H1 (cell line): ENCODE measurements around the gene SLC2A3. TPM values are rescaled to one million over a fixed set of nuclear protein-coding genes. Genes with fewer than 3 reads are reported as not detected.

Experiments used
- CTCF ChIA-PET: fragments of 300-600 bp; sonication (Branson Sonifier 250); formaldehyde crosslinking; loops from one replicate; lab custom pipeline; 2021; ENCODE audit not compliant: partially characterized antibody; lab: Charles Lee
- POLR2A ChIA-PET: fragments of 300-600 bp; sonication (Branson Sonifier 250); formaldehyde crosslinking; loops from one replicate; lab custom pipeline; 2021; ENCODE audit warnings: inconsistent platforms; ENCODE audit not compliant: partially characterized antibody; lab: Charles Lee
- DNase-seq, 2 experiments: peaks; one replicate each; pipeline versions ENCODE4 v3.0.0 to v3.0.0-alpha.2; 2010 to 2022; ENCODE audit warnings: low spot score in 2 of 2, low read depth in 1 of 2, mixed read lengths in 1 of 2
- FAIRE-seq: peaks from 2 replicates; lab custom pipeline; 2011; peaks lifted over from hg19 to GRCh38; lab: Jason Lieb, UNC
- H2AFZ ChIP-seq: 2 replicates; pipeline ENCODE4 v1.8.1; 2012; ENCODE audit warnings: low read length, inconsistent platforms
- H2AK5ac ChIP-seq: 2 replicates; pipeline ENCODE4 v1.6.1; 2013; ENCODE audit warnings: low read depth, low read length
- H2BK120ac ChIP-seq: replicated peaks from 2 replicates; pipeline ENCODE3; 2013; ENCODE audit warnings: low read depth, low read length, inconsistent platforms
- H2BK12ac ChIP-seq: 2 replicates; pipeline ENCODE4 v1.6.1; 2013; ENCODE audit warnings: low read depth, low read length
- H2BK15ac ChIP-seq: 2 replicates; pipeline ENCODE4 v1.6.1; 2013; ENCODE audit warnings: low read length
- H2BK20ac ChIP-seq: 2 replicates; pipeline ENCODE4 v1.6.1; 2013; ENCODE audit warnings: low read length
- H2BK5ac ChIP-seq: 2 replicates; pipeline ENCODE4 v1.6.1; 2013; ENCODE audit warnings: low read depth, low read length
- H3K14ac ChIP-seq: 2 replicates; pipeline ENCODE4 v1.6.1; 2013; ENCODE audit warnings: inconsistent platforms; ENCODE audit not compliant: insufficient read length
- H3K18ac ChIP-seq: 2 replicates; pipeline ENCODE4 v1.6.1; 2013; ENCODE audit warnings: low read length; ENCODE audit errors: extremely low read depth
- H3K23ac ChIP-seq: 2 replicates; pipeline ENCODE4 v1.6.1; 2013; ENCODE audit warnings: inconsistent platforms; ENCODE audit not compliant: insufficient read length
- H3K23me2 ChIP-seq: 2 replicates; pipeline ENCODE4 v1.6.1; 2013; ENCODE audit warnings: low read depth, low read length
- H3K27ac ChIP-seq: 2 replicates; pipeline ENCODE4 v1.6.1; 2011; ENCODE audit warnings: low read depth, low read length, inconsistent platforms
- H3K27me3 ChIP-seq, 4 experiments: replicated peaks in 1 of 4; 1 replicate in 1 of 4; 2 replicates in 3 of 4; pipeline versions ENCODE4 v1.6.1 to v1.8.1; 2011 to 2013; ENCODE audit warnings: low read length in 3 of 4, mild to moderate bottlenecking in 3 of 4, inconsistent platforms in 2 of 4, mixed read lengths in 2 of 4, moderate library complexity in 1 of 4; ENCODE audit not compliant: control insufficient read depth in 3 of 4, insufficient read depth in 3 of 4; ENCODE audit errors: extremely low read depth in 1 of 4
- H3K36me3 ChIP-seq, 4 experiments: 2 replicates each; pipeline versions ENCODE4 v1.6.1 to v1.8.1; 2011 to 2013; ENCODE audit warnings: mild to moderate bottlenecking in 4 of 4, low read length in 3 of 4, moderate library complexity in 2 of 4, control low read depth in 1 of 4, inconsistent platforms in 1 of 4; ENCODE audit not compliant: insufficient read depth in 4 of 4, control insufficient read depth in 2 of 4
- H3K4ac ChIP-seq: replicated peaks from 2 replicates; pipeline ENCODE3; 2013; ENCODE audit warnings: low read length, low read depth, mixed read lengths, inconsistent platforms; ENCODE audit not compliant: insufficient read length
- H3K4me1 ChIP-seq, 4 experiments: replicated peaks in 1 of 4; 1 replicate in 1 of 4; 2 replicates in 3 of 4; pipeline versions ENCODE4 v1.6.1 to v1.8.1; 2011 to 2013; ENCODE audit warnings: low read length in 3 of 4, inconsistent platforms in 2 of 4, mixed read lengths in 1 of 4; ENCODE audit not compliant: insufficient read depth in 4 of 4, control insufficient read depth in 3 of 4
- H3K4me2 ChIP-seq, 2 experiments: 2 replicates each; pipeline versions ENCODE4 v1.6.1 to v1.8.1; 2011 to 2013; ENCODE audit warnings: low read depth in 2 of 2, low read length in 2 of 2, control low read depth in 1 of 2, inconsistent platforms in 1 of 2, mild to moderate bottlenecking in 1 of 2; ENCODE audit not compliant: insufficient read depth in 1 of 2
- H3K4me3 ChIP-seq, 4 experiments: fragments of 200-600, 300-600 bp in 1 of 4; sonication (generic), shearing (Covaris generic), sonication (Bioruptor Twin) in 1 of 4; 2 replicates each; pipeline versions ENCODE4 v1.5.1 to v1.8.1; 2011 to 2016; ENCODE audit warnings: low read length in 4 of 4, low read depth in 3 of 4, control low read depth in 2 of 4, inconsistent platforms in 2 of 4, mild to moderate bottlenecking in 2 of 4, mixed read lengths in 1 of 4, moderate library complexity in 1 of 4; ENCODE audit not compliant: insufficient read depth in 2 of 4; ENCODE audit errors: extremely low read depth in 1 of 4
- H3K56ac ChIP-seq: replicated peaks from 2 replicates; pipeline ENCODE3; 2013; ENCODE audit warnings: low read depth, mild to moderate bottlenecking, mixed read lengths, low read length, inconsistent platforms; ENCODE audit not compliant: insufficient read length
- H3K79me1 ChIP-seq: 2 replicates; pipeline ENCODE4 v1.6.1; 2013; ENCODE audit warnings: low read depth, low read length, control low read depth
- H3K79me2 ChIP-seq, 2 experiments: 2 replicates each; pipeline versions ENCODE4 v1.6.1 to v1.8.1; 2012 to 2013; ENCODE audit warnings: low read length in 2 of 2, mild to moderate bottlenecking in 2 of 2, inconsistent platforms in 1 of 2; ENCODE audit not compliant: insufficient read depth in 2 of 2, control insufficient read depth in 1 of 2
- H3K9ac ChIP-seq, 4 experiments: replicated peaks in 1 of 4; 1 replicate in 1 of 4; 2 replicates in 3 of 4; pipeline versions ENCODE4 v1.6.1 to v1.8.1; 2011 to 2013; ENCODE audit warnings: low read depth in 3 of 4, low read length in 3 of 4, control low read depth in 2 of 4, mild to moderate bottlenecking in 2 of 4, moderate library complexity in 2 of 4, inconsistent platforms in 1 of 4; ENCODE audit errors: extremely low read depth in 1 of 4
- H3K9me3 ChIP-seq, 2 experiments: 2 replicates each; pipeline versions ENCODE4 v1.6.1 to v1.8.1; 2012 to 2013; ENCODE audit warnings: mild to moderate bottlenecking in 2 of 2, moderate library complexity in 2 of 2, control low read depth in 1 of 2, inconsistent platforms in 1 of 2, low read depth in 1 of 2, low read length in 1 of 2, mixed read lengths in 1 of 2; ENCODE audit not compliant: insufficient read depth in 2 of 2
- H4K20me1 ChIP-seq, 2 experiments: replicated peaks in 1 of 2; 2 replicates each; pipeline versions ENCODE3 to v1.8.1; 2011 to 2013; ENCODE audit warnings: inconsistent platforms in 2 of 2, low read length in 2 of 2, mild to moderate bottlenecking in 1 of 2; ENCODE audit not compliant: insufficient read depth in 2 of 2, control insufficient read depth in 1 of 2
- H4K5ac ChIP-seq: 2 replicates; pipeline ENCODE4 v1.6.1; 2013; ENCODE audit warnings: low read length, low read depth, mixed read lengths, inconsistent platforms; ENCODE audit not compliant: insufficient read length
- H4K8ac ChIP-seq: 2 replicates; pipeline ENCODE4 v1.8.0; 2013; ENCODE audit warnings: mild to moderate bottlenecking, moderate library complexity, low read length, inconsistent platforms; ENCODE audit not compliant: insufficient read depth; ENCODE audit errors: extremely low read depth
- H4K91ac ChIP-seq: replicated peaks from 2 replicates; pipeline ENCODE3; 2013; ENCODE audit warnings: low read length, mixed read lengths, inconsistent platforms; ENCODE audit not compliant: insufficient read length
- CHD1 ChIP-seq: IDR thresholded peaks from 2 replicates; pipeline ENCODE4 v1.6.1; 2012; ENCODE audit warnings: low read depth, low read length, improper control_type of control experiment
- JUND ChIP-seq: IDR thresholded peaks from 2 replicates; pipeline ENCODE4 v1.6.1; 2011; ENCODE audit warnings: mild to moderate bottlenecking, improper control_type of control experiment, low read length
- POLR2A ChIP-seq, 2 experiments: IDR thresholded peaks; 1 replicate in 1 of 2; 2 replicates in 1 of 2; pipeline ENCODE4 v1.6.1; 2011; ENCODE audit warnings: low read depth in 2 of 2, low read length in 2 of 2, mild to moderate bottlenecking in 2 of 2; ENCODE audit errors: control extremely low read depth in 1 of 2
- WGBS, 2 experiments: shearing (Covaris generic) in 1 of 2; methylation state at CpG; one replicate each; pipeline versions ENCODE4 v1.1.6 to v1.1.7; 2013 to 2015; ENCODE audit warnings: low lambda C conversion rate in 2 of 2, mixed read lengths in 2 of 2, inconsistent platforms in 1 of 2, low coverage in 1 of 2, missing lambda C conversion rate in 1 of 2; ENCODE audit not compliant: insufficient replicate concordance in 2 of 2, insufficient coverage in 1 of 2, insufficient read length in 1 of 2; ENCODE audit errors: extremely low coverage in 1 of 2, missing lambda C conversion rate in 1 of 2; 5-methylcytosine and 5-hydroxymethylcytosine counted together
- polyA plus RNA-seq, 7 experiments: library from polyadenylated mRNA; depleted of rRNA in 3 of 7; stranded (reverse) in 5 of 7; unstranded in 2 of 7; fragments of >200 nt in 5 of 7; fragments of 200-250 nt in 2 of 7; gene quantifications; 1 replicate in 5 of 7; 2 replicates in 1 of 7; 4 replicates in 1 of 7; pipeline versions ENCODE4 v1.2.1 to v1.2.3, GENCODE V29; 2011 to 2013; ENCODE audit warnings: missing spikeins in 2 of 7, mixed read lengths in 2 of 7
- total RNA-seq: library from RNA; stranded (reverse); fragmentation: NEBNext Ultra II Directional; extraction: Animal tissue kit (Norgen Biotek cat#: 25700); gene quantifications from 2 replicates; pipeline ENCODE4 v1.2.1, GENCODE V29; 2021

SLC2A3 gene
- total and polyA plus RNA-seq, 2 of the 8 experiments (the other 6 are each of a cell fraction or from before 2014, with no cell fraction given), result 417 to 688 TPM

- no peak overlapping the region for H3K9ac ChIP-seq
- 95% methylated on average over 14 of the region's 15 CpGs; no CpG with 5 or more reads in 1 of the 2 experiments for WGBS, 2 experiments
- H4K20me1 ChIP-seq, result peaks cover 0 to 6% of the 10 kb centered on the region in 2 experiments
- no peak overlapping the region for H2BK20ac ChIP-seq
- no peak overlapping the region for H3K14ac ChIP-seq
- no peak overlapping the region for H3K27ac ChIP-seq
- no peak overlapping the region; the same call in 1 of the 2 replicates for H4K8ac ChIP-seq
- peaks cover 6% of the 10 kb centered on the region for H3K79me1 ChIP-seq
- H3K27me3 ChIP-seq, result no peaks in the 10 kb centered on the region
- ChIA-PET POLR2A (interaction anchor here (0.8 to 11.9 kb wide), 14 partner anchors 9 to 97 kb away, joined by 3 to 189 read pairs (median 4); partner anchors contain the start of gene SLC2A3), CTCF (interaction anchor here (0.6 to 3.0 kb wide), 8 partner anchors 9 to 280 kb away, joined by 3 to 19 read pairs (median 4); no protein-coding TSS in a partner anchor)
- H2BK5ac ChIP-seq, result 0 out of 2 replicates have a peak overlapping the region, but pooled peaks have one; percentile 35
- H2BK120ac ChIP-seq, result no peak overlapping the region
- H3K36me3 ChIP-seq, result peaks cover 28 to 90% (median 61%) of the 10 kb centered on the region in 4 experiments
- H3K4me1 ChIP-seq, result no peaks in the 10 kb centered on the region
- no peak for TF ChIP-seq JUND
- TF ChIP-seq CHD1, result no peak
- peak in 1 of 2 experiments; percentile 43; a peak in 1 of 3 replicates for TF ChIP-seq POLR2A (IDR thresholded peaks at IDR 0.05; ENCODE audit: control extremely low read depth in 1 of 2, low read depth in 2 of 2, low read length in 2 of 2)
- TF ChIP-seq, all 59 proteins: peak for 1
- no peak overlapping the region for H2AFZ ChIP-seq
- H3K9me3 ChIP-seq, result no peaks in the 10 kb centered on the region
- no peak overlapping the region for H2AK5ac ChIP-seq
- H3K23ac ChIP-seq, result no peak overlapping the region
- no peak for FAIRE-seq
- H4K91ac ChIP-seq, result no peak overlapping the region
- no peak overlapping the region for H2BK12ac ChIP-seq
- no peak overlapping the region for H3K56ac ChIP-seq
- H3K4ac ChIP-seq, result no peak overlapping the region
- H2BK15ac ChIP-seq, result no peak overlapping the region
- peaks cover 0 to 20% of the 10 kb centered on the region in 2 experiments; a peak in 1 of 4 replicates for H3K79me2 ChIP-seq
- no peak for DNase-seq
- H3K23me2 ChIP-seq, result no peaks in the 10 kb centered on the region
- H3K18ac ChIP-seq, result no peak overlapping the region
- H4K5ac ChIP-seq, result no peak overlapping the region
- H3K4me2 ChIP-seq, result no peak overlapping the region
- no peak overlapping the region for H3K4me3 ChIP-seq
Measured at GRCh38 chr12:7923241-7924236, 12.4 kb downstream of the SLC2A3 start.
